ENCODE results near the gene LTBR.

LTBR gene

GRCh38 chr12:6369916-6370575, 13.9 kb upstream of the LTBR start:
- H3K4me3 ChIP-seq (ENCODE audit: low read length): no peak overlapping the region
- no CpG with 5 or more reads among the region's 9 CpGs for WGBS (ENCODE audit: insufficient coverage, insufficient read length)
- DNase-seq (ENCODE audit: low read depth, low spot score): no peak
- no peaks in the 10 kb centered on the region for H3K36me3 ChIP-seq (ENCODE audit: control insufficient read depth, insufficient read depth, low read length)
- no peaks in the 10 kb centered on the region for H3K9me3 ChIP-seq (ENCODE audit: control insufficient read depth, insufficient read depth, low read length)
- H3K4me1 ChIP-seq (ENCODE audit: control insufficient read depth, insufficient read depth, low read length): peaks cover 6% of the 10 kb centered on the region
- no peaks in the 10 kb centered on the region for H3K27me3 ChIP-seq (ENCODE audit: control insufficient read depth, insufficient read depth, low read length)
- no peak overlapping the region for H3K27ac ChIP-seq (ENCODE audit: low read length)

GRCh38 chr12:6370576-6370935, 13.4 kb upstream of the LTBR start:
- Histone ChIP-seq H3K27me3 (ENCODE audit: control insufficient read depth, insufficient read depth, low read length) (no peaks in the 10 kb centered on the region), H3K36me3 (ENCODE audit: control insufficient read depth, insufficient read depth, low read length) (no peaks in the 10 kb centered on the region), H3K27ac (ENCODE audit: low read length) (peak overlapping the region; percentile 28), H3K9me3 (ENCODE audit: control insufficient read depth, insufficient read depth, low read length) (no peaks in the 10 kb centered on the region), H3K4me1 (ENCODE audit: control insufficient read depth, insufficient read depth, low read length) (peaks cover 6% of the 10 kb centered on the region), H3K4me3 (ENCODE audit: low read length) (no peak overlapping the region)
- WGBS (ENCODE audit: insufficient coverage, insufficient read length): no CpG with 5 or more reads among the region's 4 CpGs
- no peak for DNase-seq (ENCODE audit: low read depth, low spot score)

GRCh38 chr12:6370994-6371754, 12.8 kb upstream of the LTBR start:
- H3K4me1 ChIP-seq (ENCODE audit: control insufficient read depth, insufficient read depth, low read length): peaks cover 6% of the 10 kb centered on the region
- H3K27me3 ChIP-seq (ENCODE audit: control insufficient read depth, insufficient read depth, low read length): no peaks in the 10 kb centered on the region
- no peaks in the 10 kb centered on the region for H3K36me3 ChIP-seq (ENCODE audit: control insufficient read depth, insufficient read depth, low read length)
- no peak overlapping the region for H3K4me3 ChIP-seq (ENCODE audit: low read length)
- DNase-seq (ENCODE audit: low read depth, low spot score): peak; percentile 82
- WGBS (ENCODE audit: insufficient coverage, insufficient read length): no CpG with 5 or more reads among the region's 15 CpGs
- H3K27ac ChIP-seq (ENCODE audit: low read length): peak overlapping the region; percentile 28
- no peaks in the 10 kb centered on the region for H3K9me3 ChIP-seq (ENCODE audit: control insufficient read depth, insufficient read depth, low read length)

GRCh38 chr12:6372403-6373003, 11.5 kb upstream of the LTBR start:
- H3K9me3 ChIP-seq (ENCODE audit: control insufficient read depth, insufficient read depth, low read length): no peaks in the 10 kb centered on the region
- no CpG with 5 or more reads among the region's 8 CpGs for WGBS (ENCODE audit: insufficient coverage, insufficient read length)
- H3K36me3 ChIP-seq (ENCODE audit: control insufficient read depth, insufficient read depth, low read length): no peaks in the 10 kb centered on the region
- no peak overlapping the region for H3K27ac ChIP-seq (ENCODE audit: low read length)
- H3K4me1 ChIP-seq (ENCODE audit: control insufficient read depth, insufficient read depth, low read length): peaks cover 9% of the 10 kb centered on the region
- no peak for DNase-seq (ENCODE audit: low read depth, low spot score)
- no peak overlapping the region; the same call in 1 of the 2 replicates for H3K4me3 ChIP-seq (ENCODE audit: low read length)
- no peaks in the 10 kb centered on the region for H3K27me3 ChIP-seq (ENCODE audit: control insufficient read depth, insufficient read depth, low read length)

DNA sequence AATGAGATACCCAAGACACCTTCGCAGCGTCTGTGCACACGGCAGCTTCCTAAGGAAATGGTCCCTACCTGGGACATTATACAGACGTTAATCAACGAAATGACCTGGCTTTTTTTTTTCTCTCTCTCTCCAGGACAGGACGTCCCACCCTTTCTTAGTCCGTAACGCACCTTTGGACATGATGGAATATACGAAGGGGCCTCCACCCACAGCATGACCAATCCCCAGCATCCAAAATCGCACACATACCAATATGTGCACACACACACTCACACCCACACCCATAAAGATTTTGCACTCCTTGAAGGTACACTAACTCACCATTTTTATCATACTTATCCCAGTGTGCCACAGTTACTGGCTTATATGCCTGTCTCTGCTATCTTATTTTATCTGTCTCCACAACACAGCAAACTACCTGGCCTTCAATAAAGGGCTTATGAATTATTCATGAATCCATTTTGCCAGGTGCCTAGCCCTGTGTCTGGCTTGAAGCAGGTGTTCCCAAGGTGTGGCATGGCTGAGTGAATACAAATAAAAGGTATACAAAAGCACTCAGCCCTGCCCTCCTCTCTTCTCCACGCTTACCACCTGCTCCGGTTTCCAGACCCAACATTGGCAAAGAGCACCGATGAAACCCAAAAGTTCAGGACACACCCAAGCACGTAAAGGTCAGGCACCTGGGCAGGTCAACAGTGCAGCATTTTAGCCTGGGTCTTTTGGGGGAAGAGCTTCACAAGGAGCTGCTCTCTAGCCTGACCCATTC, 10.8 kb upstream of the LTBR start:
- peaks cover 11% of the 10 kb centered on the region for H3K4me1 ChIP-seq (ENCODE audit: control insufficient read depth, insufficient read depth, low read length)
- DNase-seq (ENCODE audit: low read depth, low spot score): no peak
- H3K9me3 ChIP-seq (ENCODE audit: control insufficient read depth, insufficient read depth, low read length): no peaks in the 10 kb centered on the region
- H3K27ac ChIP-seq (ENCODE audit: low read length): no peak overlapping the region
- peak overlapping the region; percentile 64; the same call in 1 of the 2 replicates for H3K4me3 ChIP-seq (ENCODE audit: low read length)
- no peaks in the 10 kb centered on the region for H3K27me3 ChIP-seq (ENCODE audit: control insufficient read depth, insufficient read depth, low read length)
- WGBS (ENCODE audit: insufficient coverage, insufficient read length): no CpG with 5 or more reads among the region's 14 CpGs
- H3K36me3 ChIP-seq (ENCODE audit: control insufficient read depth, insufficient read depth, low read length): no peaks in the 10 kb centered on the region

DNA sequence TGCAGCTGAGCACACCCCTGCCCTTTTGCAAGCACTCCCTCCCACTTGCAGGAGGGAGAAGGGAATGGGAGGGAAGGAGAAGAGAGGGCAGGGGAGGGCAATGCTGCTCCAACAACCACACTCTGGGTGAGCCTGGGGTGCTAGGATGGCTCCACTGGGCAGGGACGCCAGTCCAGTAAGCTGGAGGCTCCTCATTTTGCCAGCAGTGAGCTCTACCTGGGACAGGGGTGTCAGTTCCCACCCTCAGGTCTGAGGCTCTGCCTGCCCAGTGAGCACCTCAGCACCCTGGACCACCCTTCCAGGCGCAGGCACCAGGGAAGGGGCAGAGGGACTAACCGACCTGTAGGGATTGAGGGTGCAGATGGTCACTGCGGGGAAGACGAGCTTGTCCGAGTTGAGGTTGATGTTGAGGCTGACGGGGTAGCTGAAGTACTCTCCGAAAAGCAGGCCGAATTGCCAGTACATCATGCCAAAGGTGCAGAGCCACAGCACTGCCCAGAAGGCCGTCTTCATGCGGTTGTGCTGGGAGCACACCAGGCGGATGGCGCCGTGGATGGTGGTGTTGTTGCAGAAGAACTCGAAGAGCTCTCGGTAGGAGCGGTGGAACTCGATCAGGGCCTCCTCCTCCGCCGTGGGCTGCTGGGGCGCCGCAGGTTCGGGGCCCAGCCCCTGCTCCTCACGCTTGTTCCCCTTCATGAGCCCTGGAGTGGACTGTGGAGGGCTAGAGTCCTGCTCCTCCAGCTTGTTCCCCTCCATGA, 9.8 kb upstream of the LTBR start:
- Histone ChIP-seq H3K4me1 (ENCODE audit: control insufficient read depth, insufficient read depth, low read length) (peaks cover 11% of the 10 kb centered on the region), H3K27ac (ENCODE audit: low read length) (no peak overlapping the region)

GRCh38 chr12:6374786-6375160, 9.2 kb upstream of the LTBR start:
- Histone ChIP-seq H3K9me3 (ENCODE audit: control insufficient read depth, insufficient read depth, low read length) (no peaks in the 10 kb centered on the region), H3K4me1 (ENCODE audit: control insufficient read depth, insufficient read depth, low read length) (peaks cover 11% of the 10 kb centered on the region), H3K27ac (ENCODE audit: low read length) (no peak overlapping the region), H3K27me3 (ENCODE audit: control insufficient read depth, insufficient read depth, low read length) (no peaks in the 10 kb centered on the region), H3K36me3 (ENCODE audit: control insufficient read depth, insufficient read depth, low read length) (no peaks in the 10 kb centered on the region), H3K4me3 (ENCODE audit: low read length) (peak overlapping the region; percentile 64; the same call in 1 of the 2 replicates)
- WGBS (ENCODE audit: insufficient coverage, insufficient read length): no CpG with 5 or more reads among the region's 7 CpGs
- DNase-seq (ENCODE audit: low read depth, low spot score): no peak

More for the DNA sequence above, 9.8 kb upstream of the LTBR start:
- DNase-seq (ENCODE audit: low read depth, low spot score): no peak
- no peaks in the 10 kb centered on the region for H3K9me3 ChIP-seq (ENCODE audit: control insufficient read depth, insufficient read depth, low read length)
- no peaks in the 10 kb centered on the region for H3K27me3 ChIP-seq (ENCODE audit: control insufficient read depth, insufficient read depth, low read length)
- no CpG with 5 or more reads among the region's 24 CpGs for WGBS (ENCODE audit: insufficient coverage, insufficient read length)
- H3K4me3 ChIP-seq (ENCODE audit: low read length): peak overlapping the region; percentile 64
- H3K36me3 ChIP-seq (ENCODE audit: control insufficient read depth, insufficient read depth, low read length): no peaks in the 10 kb centered on the region

DNA sequence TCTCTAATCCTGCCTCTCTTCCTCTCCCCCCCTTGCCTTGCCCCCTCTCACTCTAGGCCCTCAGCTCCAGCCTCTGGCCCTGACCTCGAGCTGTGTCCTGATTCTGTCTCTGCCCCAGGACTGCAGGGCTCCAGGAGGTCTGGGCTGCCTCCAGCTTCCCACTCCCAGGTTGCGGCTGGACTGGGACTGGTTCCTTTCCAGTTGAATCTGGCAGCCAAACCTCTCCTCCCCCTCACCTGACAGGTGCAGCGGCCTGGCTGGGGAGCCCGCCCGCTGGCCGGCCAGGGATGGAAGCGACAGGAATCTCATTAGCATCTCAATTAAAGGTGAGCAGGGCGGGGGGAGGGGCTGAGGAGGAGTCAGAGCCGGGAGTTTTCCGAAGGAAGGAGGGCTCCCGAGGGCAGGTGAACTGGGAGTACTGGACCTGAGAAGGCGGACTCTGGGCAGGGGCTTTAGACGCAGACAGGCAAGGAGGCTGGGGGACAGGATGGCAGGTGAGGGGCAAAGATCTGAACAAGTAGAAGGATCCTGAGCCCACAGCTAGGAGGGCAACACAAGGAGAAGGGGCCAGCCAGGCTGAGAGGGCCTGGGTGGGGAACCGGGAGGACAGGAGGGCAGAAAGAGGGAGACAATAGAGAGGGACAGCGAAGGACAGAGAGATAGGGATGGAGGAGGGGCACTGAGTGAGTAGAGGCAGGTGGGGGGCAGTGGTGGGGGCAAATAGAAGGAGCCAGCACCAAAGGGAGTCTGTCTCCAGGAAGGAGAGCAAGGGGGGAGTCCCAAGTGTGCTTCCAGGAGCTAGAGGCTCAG, 8.5 kb upstream of the LTBR start, which contains the start of gene SCNN1A:
TSS of gene SCNN1A (minus strand) at position 295 of the 810 bp plus-strand sequence. CDS start 780 bp downstream, outside the sequence.
- Histone ChIP-seq H3K27me3 (ENCODE audit: control insufficient read depth, insufficient read depth, low read length) (no peaks in the 10 kb centered on the region), H3K4me1 (ENCODE audit: control insufficient read depth, insufficient read depth, low read length) (peaks cover 7% of the 10 kb centered on the region), H3K4me3 (ENCODE audit: low read length) (peak within 1 kb of the TSS; percentile 64), H3K27ac (ENCODE audit: low read length) (no peak within 1 kb of the TSS), H3K36me3 (ENCODE audit: control insufficient read depth, insufficient read depth, low read length) (no peaks in the 10 kb centered on the region), H3K9me3 (ENCODE audit: control insufficient read depth, insufficient read depth, low read length) (no peaks in the 10 kb centered on the region)
- WGBS (ENCODE audit: insufficient coverage, insufficient read length): no CpG with 5 or more reads among the region's 15 CpGs
- peak; percentile 83 for DNase-seq (ENCODE audit: low read depth, low spot score)

- no peaks in the 10 kb centered on the region for H3K36me3 ChIP-seq (ENCODE audit: control insufficient read depth, insufficient read depth, low read length)
- peaks cover 5% of the 10 kb centered on the region for H3K4me1 ChIP-seq (ENCODE audit: control insufficient read depth, insufficient read depth, low read length)
- no peaks in the 10 kb centered on the region for H3K27me3 ChIP-seq (ENCODE audit: control insufficient read depth, insufficient read depth, low read length)
- peak overlapping the region; percentile 27; the same call in 1 of the 2 replicates for H3K4me3 ChIP-seq (ENCODE audit: low read length)
- no peak overlapping the region for H3K27ac ChIP-seq (ENCODE audit: low read length)
- DNase-seq (ENCODE audit: low read depth, low spot score): no peak
- H3K9me3 ChIP-seq (ENCODE audit: control insufficient read depth, insufficient read depth, low read length): no peaks in the 10 kb centered on the region
- no CpG with 5 or more reads among the region's 19 CpGs for WGBS (ENCODE audit: insufficient coverage, insufficient read length)
Observed at GRCh38 chr12:6376079-6376869, 7.7 kb upstream of the LTBR start.
